Ovary (tissue), 9 donors: ENCODE measurements around the gene EFCAB13. TPM values are rescaled to one million over a fixed set of nuclear protein-coding genes. Genes with fewer than 3 reads are reported as not detected.

Experiments used
- DNase-seq, 5 donors: peaks; one replicate each; pipeline ENCODE4 v3.0.0-alpha.2; 2019 to 2020
- H3K27ac ChIP-seq, 2 donors: fragments of 200-600 bp; one replicate each; pipeline versions ENCODE4 v1.5.1 to v1.8.0; 2019 to 2022
- H3K27me3 ChIP-seq: fragments of 200-600 bp; one replicate; pipeline ENCODE4 v1.8.0; 2022
- H3K36me3 ChIP-seq: fragments of 200-600 bp; sonication (generic); one replicate; pipeline ENCODE4 v1.5.1; 2019
- H3K4me1 ChIP-seq: one replicate; pipeline ENCODE4 v1.8.1; 2013; ENCODE audit warnings: mild to moderate bottlenecking, moderate library complexity; ENCODE audit not compliant: insufficient read depth
- H3K4me3 ChIP-seq: fragments of 200-600 bp; sonication (generic); one replicate; pipeline ENCODE4 v1.5.1; 2017
- H3K9me3 ChIP-seq, 2 donors: fragments of 200-600 bp in 1 of 2; sonication (generic) in 1 of 2; one replicate each; pipeline versions ENCODE4 v1.5.1 to v1.8.1; 2013 to 2019; ENCODE audit warnings: mild to moderate bottlenecking in 1 of 2, moderate library complexity in 1 of 2
- EP300 ChIP-seq: sonication (generic); formaldehyde crosslinking; IDR thresholded peaks from one replicate; pipeline ENCODE4 v1.6.1; 2017; ENCODE audit warnings: antibody characterized with exemption
- POLR2A ChIP-seq: fragments of 450-650 bp; IDR thresholded peaks from one replicate; pipeline ENCODE4 v1.6.1; 2017; ENCODE audit warnings: antibody characterized with exemption, mild to moderate bottlenecking, moderate library complexity
- WGBS, 3 donors: extraction: QIAGEN DNeasy Blood & Tissue Kit in 1 of 3; methylation state at CpG; one replicate each; pipeline versions ENCODE4 v1.1.5 to v1.1.7; 2013 to 2017; 5-methylcytosine and 5-hydroxymethylcytosine counted together
- intact Hi-C, 4 donors: fragments of 100-400 bp; cut with DNase I; formaldehyde crosslinking; loops; one replicate each; pipeline versions ENCODE4 v1.11.0 to v1.15.1; 2022 to 2023
- polyA plus RNA-seq, 2 donors: library from polyadenylated mRNA; stranded (reverse); fragments of 200-250 nt in 1 of 2; fragments of 350-450 nt in 1 of 2; fragmentation: Illumina TruSeq in 1 of 2; extraction: RNeasy Lipid Tissue Mini Kit (QIAGEN cat#74804) in 1 of 2; gene quantifications; one replicate each; pipeline ENCODE4 v1.2.3, GENCODE V29; 2013 to 2014
- total RNA-seq, 7 donors: library from RNA; depleted of rRNA in 2 of 7; stranded (reverse); fragments of >200 nt in 2 of 7; fragmentation: NEBNext Ultra II Directional in 3 of 7; extraction: Animal tissue kit (Norgen Biotek cat#: 25700) in 3 of 7; gene quantifications; one replicate each; pipeline versions ENCODE4 v1.1.0 to v1.2.4, GENCODE V29; 2016 to 2023
- TF ChIP-seq, protein P1 (sequence below), 3 donors: fragments of 450-650 bp in 2 of 3; fragments of 200-600 bp in 1 of 3; IDR thresholded peaks; one replicate each; pipeline versions ENCODE4 v1.5.1 to v1.8.0; 2016 to 2022; ENCODE audit warnings: antibody characterized with exemption in 3 of 3, mild to moderate bottlenecking in 1 of 3
- donor health status: DM: no; HTN: no; CAD: no; lungs with moderate emphysema.
- donor health status: DM: no; HTN: no; CAD: no.
- donor health status: Bipolar disorder and iron deficiency.
- donor health status: DM: yes; HTN: yes; CAD: no.
- donor health status: DM: no; HTN: no; CAD: no.
- donor health status: DM: yes; HTN: yes; CAD: no.

The EFCAB13 gene
- total and polyA plus RNA-seq, 9 donors, result 3.2 to 11.5 (median 9.1) TPM

DNA sequence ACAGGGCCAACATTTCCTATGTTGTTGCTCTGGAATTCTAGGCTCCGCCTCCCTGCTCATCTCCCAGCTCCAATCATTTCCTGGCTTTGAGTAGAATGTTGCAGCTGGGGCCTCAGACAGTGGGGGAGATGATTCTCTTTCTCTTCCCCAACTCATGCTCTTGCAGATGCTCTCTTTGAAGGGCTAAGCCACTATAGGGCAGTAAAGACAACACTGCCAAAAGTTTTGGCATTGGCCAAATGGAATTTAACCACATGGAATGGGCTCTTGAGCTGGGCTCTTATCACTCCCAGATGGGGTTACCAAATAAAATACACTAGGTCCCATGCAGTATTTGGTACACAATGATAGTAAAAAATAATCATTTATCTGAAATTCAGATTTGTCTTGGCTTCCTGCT is 19.6 kb upstream of the EFCAB13 start:
- H3K27ac ChIP-seq, result no peak overlapping the region
- H3K4me1 ChIP-seq, result peaks cover 7% of the 10 kb centered on the region
- no peak for DNase-seq
- intact Hi-C loops, result no loop called here
- H3K9me3 ChIP-seq, result no peaks in the 10 kb centered on the region
- TF ChIP-seq POLR2A (no peak), EP300 (no peak)
- TF ChIP-seq, protein P1, sequence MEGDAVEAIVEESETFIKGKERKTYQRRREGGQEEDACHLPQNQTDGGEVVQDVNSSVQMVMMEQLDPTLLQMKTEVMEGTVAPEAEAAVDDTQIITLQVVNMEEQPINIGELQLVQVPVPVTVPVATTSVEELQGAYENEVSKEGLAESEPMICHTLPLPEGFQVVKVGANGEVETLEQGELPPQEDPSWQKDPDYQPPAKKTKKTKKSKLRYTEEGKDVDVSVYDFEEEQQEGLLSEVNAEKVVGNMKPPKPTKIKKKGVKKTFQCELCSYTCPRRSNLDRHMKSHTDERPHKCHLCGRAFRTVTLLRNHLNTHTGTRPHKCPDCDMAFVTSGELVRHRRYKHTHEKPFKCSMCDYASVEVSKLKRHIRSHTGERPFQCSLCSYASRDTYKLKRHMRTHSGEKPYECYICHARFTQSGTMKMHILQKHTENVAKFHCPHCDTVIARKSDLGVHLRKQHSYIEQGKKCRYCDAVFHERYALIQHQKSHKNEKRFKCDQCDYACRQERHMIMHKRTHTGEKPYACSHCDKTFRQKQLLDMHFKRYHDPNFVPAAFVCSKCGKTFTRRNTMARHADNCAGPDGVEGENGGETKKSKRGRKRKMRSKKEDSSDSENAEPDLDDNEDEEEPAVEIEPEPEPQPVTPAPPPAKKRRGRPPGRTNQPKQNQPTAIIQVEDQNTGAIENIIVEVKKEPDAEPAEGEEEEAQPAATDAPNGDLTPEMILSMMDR (IDR thresholded peaks at IDR 0.05), result no peak
- no peaks in the 10 kb centered on the region for H3K36me3 ChIP-seq
- WGBS, 3 donors, result 96 to 100% (median 100%) methylated on average over 1 of the region's 1 CpG
- H3K27me3 ChIP-seq, result no peaks in the 10 kb centered on the region
- no peak overlapping the region for H3K4me3 ChIP-seq

DNA sequence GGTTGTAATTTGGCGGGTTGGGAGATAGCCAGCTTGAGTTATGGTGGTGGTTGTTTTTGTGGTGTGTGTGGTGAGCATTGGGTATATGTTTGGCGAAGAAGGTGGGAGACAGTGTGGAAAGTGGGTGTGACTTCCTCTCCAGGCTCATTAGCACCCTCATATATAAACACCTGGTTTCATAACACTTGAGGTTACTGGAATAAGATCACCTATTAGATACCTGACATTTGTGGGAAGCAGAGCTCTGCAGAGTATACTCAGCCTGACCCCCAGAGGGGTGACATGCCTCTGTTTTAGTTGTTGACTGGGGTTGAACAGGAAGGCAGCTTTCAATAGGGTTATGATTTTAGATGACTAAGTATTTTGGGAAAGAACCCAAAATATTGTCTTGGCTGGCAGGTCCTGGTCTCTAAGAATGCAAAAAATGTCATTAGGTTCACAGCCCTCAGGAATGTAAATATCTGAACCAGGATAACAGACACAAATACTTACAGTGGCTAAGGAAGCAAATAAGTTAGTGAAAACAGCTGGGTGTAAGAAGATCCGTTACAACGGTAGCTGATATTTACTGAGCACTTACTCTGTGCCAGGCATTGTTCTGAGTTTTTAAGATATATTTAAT is 18.3 kb upstream of the EFCAB13 start:
- Histone ChIP-seq H3K9me3 (no peaks in the 10 kb centered on the region), H3K27ac (no peak overlapping the region), H3K27me3 (no peaks in the 10 kb centered on the region), H3K4me1 (peaks cover 7% of the 10 kb centered on the region), H3K36me3 (no peaks in the 10 kb centered on the region), H3K4me3 (no peak overlapping the region)
- 41 to 46% (median 45%) methylated on average over 4 of the region's 4 CpGs for WGBS, 3 donors
- no peak for DNase-seq
- TF ChIP-seq, protein P1 (IDR thresholded peaks at IDR 0.05), result no peak
- TF ChIP-seq EP300 (no peak), POLR2A (no peak)
- intact Hi-C loops, result loop anchor here in 1 of 4 donors (5.0 kb wide), 1 partner anchor 63 kb away; no protein-coding TSS in a partner anchor

GRCh38 chr17:47310186-47310733 is 13.5 kb upstream of the EFCAB13 start:
- no peak overlapping the region for H3K27ac ChIP-seq
- intact Hi-C loops, result loop anchor here in 1 of 4 donors (5.0 kb wide), 1 partner anchor 78 kb away; no protein-coding TSS in a partner anchor
- WGBS, 3 donors, result 79 to 81% (median 81%) methylated on average over 4 of the region's 4 CpGs

GRCh38 chr17:47311420-47311819 is 12.3 kb upstream of the EFCAB13 start:
- no peak overlapping the region for H3K4me3 ChIP-seq
- no peak for DNase-seq
- H3K27ac ChIP-seq, result no peak overlapping the region
- H3K27me3 ChIP-seq, result no peaks in the 10 kb centered on the region
- no peaks in the 10 kb centered on the region for H3K9me3 ChIP-seq
- TF ChIP-seq, protein P1 (IDR thresholded peaks at IDR 0.05), result no peak
- no peak for TF ChIP-seq POLR2A
- TF ChIP-seq EP300, result no peak
- no peaks in the 10 kb centered on the region for H3K36me3 ChIP-seq
- no peaks in the 10 kb centered on the region for H3K4me1 ChIP-seq
- intact Hi-C loops, result loop anchor here in 1 of 4 donors (5.0 kb wide), 1 partner anchor 79 kb away; no protein-coding TSS in a partner anchor

More at GRCh38 chr17:47310186-47310733, 13.5 kb upstream of the EFCAB13 start:
- Histone ChIP-seq H3K36me3 (no peaks in the 10 kb centered on the region), H3K4me1 (peaks cover 4% of the 10 kb centered on the region), H3K4me3 (no peak overlapping the region), H3K27me3 (no peaks in the 10 kb centered on the region), H3K9me3 (no peaks in the 10 kb centered on the region)
- TF ChIP-seq, protein P1 (IDR thresholded peaks at IDR 0.05), result no peak
- no peak for TF ChIP-seq POLR2A
- TF ChIP-seq EP300, result no peak
- no peak for DNase-seq
